ENCODE results near the gene BCR. TPM values are rescaled to one million over a fixed set of nuclear protein-coding genes. Genes with fewer than 3 reads are reported as not detected.

BCR gene
- total RNA-seq, 4 donors from 2014 or later, result 38.7 to 50.0 (median 47.5) TPM

GRCh38 chr22:23146478-23147205 is 33.7 kb upstream of the BCR start:
- no peaks in the 10 kb centered on the region for H3K27me3 ChIP-seq
- TF ChIP-seq POLR2A (IDR thresholded peaks at IDR 0.05) (no peak), CTCF (IDR thresholded peaks at IDR 0.05) (no peak)
- WGBS, 2 donors, result 74 to 86% methylated on average over 2 to 5 of the region's 8 CpGs
- intact Hi-C loops (cut with DNase I), result no loop called here
- peaks cover 0 to 16% (median 0%) of the 10 kb centered on the region in 3 donors for H3K36me3 ChIP-seq
- peak overlapping the region in 3 of 4 donors; percentile 62 to 85 (median 78) for H3K27ac ChIP-seq
- H3K4me1 ChIP-seq, result peaks cover 15 to 71% (median 44%) of the 10 kb centered on the region in 3 donors
- no peaks in the 10 kb centered on the region for H3K9me3 ChIP-seq
- no peak for DNase-seq
- H3K4me3 ChIP-seq, result no peak overlapping the region

GRCh38 chr22:23147617-23148387 is 32.5 kb upstream of the BCR start:
- H3K27ac ChIP-seq, result peak overlapping the region in 2 of 4 donors; percentile 61 to 62
- H3K4me1 ChIP-seq, result peaks cover 9 to 63% (median 36%) of the 10 kb centered on the region in 3 donors
- TF ChIP-seq CTCF (IDR thresholded peaks at IDR 0.05) (no peak), POLR2A (IDR thresholded peaks at IDR 0.05) (no peak)
- H3K9me3 ChIP-seq, result no peaks in the 10 kb centered on the region
- no peak overlapping the region for H3K4me3 ChIP-seq
- no peaks in the 10 kb centered on the region for H3K27me3 ChIP-seq
- intact Hi-C loops (cut with DNase I), result no loop called here
- WGBS, 2 donors, result 26 to 32% methylated on average over 6 of the region's 6 CpGs
- H3K36me3 ChIP-seq, result peaks cover 0 to 23% (median 0%) of the 10 kb centered on the region in 3 donors
- DNase-seq, result no peak

- no peak overlapping the region for H3K4me3 ChIP-seq
- H3K9me3 ChIP-seq, result no peaks in the 10 kb centered on the region
- TF ChIP-seq CTCF (IDR thresholded peaks at IDR 0.05) (no peak), POLR2A (IDR thresholded peaks at IDR 0.05) (no peak)
- H3K27me3 ChIP-seq, result no peaks in the 10 kb centered on the region
- H3K36me3 ChIP-seq, result peaks cover 0 to 30% (median 0%) of the 10 kb centered on the region in 3 donors
- 60 to 77% methylated on average over 12 to 13 of the region's 15 CpGs for WGBS, 2 donors
- intact Hi-C loops (cut with DNase I), result no loop called here
- no peak overlapping the region for H3K27ac ChIP-seq
- peaks cover 9 to 62% (median 30%) of the 10 kb centered on the region in 3 donors for H3K4me1 ChIP-seq
- no peak for DNase-seq
Measured at GRCh38 chr22:23149743-23150238, 30.5 kb upstream of the BCR start.

- peaks cover 0 to 30% (median 0%) of the 10 kb centered on the region in 3 donors for H3K36me3 ChIP-seq
- H3K9me3 ChIP-seq, result no peaks in the 10 kb centered on the region
- H3K27ac ChIP-seq, result no peak overlapping the region
- TF ChIP-seq POLR2A (IDR thresholded peaks at IDR 0.05) (no peak), CTCF (IDR thresholded peaks at IDR 0.05) (no peak)
- WGBS, 2 donors, result 80 to 85% methylated on average over 2 of the region's 6 CpGs
- intact Hi-C loops (cut with DNase I), result no loop called here
- no peak for DNase-seq
- no peaks in the 10 kb centered on the region for H3K27me3 ChIP-seq
- no peak overlapping the region for H3K4me3 ChIP-seq
- peaks cover 4 to 52% (median 24%) of the 10 kb centered on the region in 3 donors for H3K4me1 ChIP-seq
Measured at GRCh38 chr22:23150762-23151161, 29.5 kb upstream of the BCR start.

GRCh38 chr22:23151827-23152226 is 28.5 kb upstream of the BCR start:
- Histone ChIP-seq H3K4me1 (peaks cover 0 to 44% (median 16%) of the 10 kb centered on the region in 3 donors), H3K9me3 (no peaks in the 10 kb centered on the region), H3K27me3 (no peaks in the 10 kb centered on the region), H3K4me3 (no peak overlapping the region), H3K36me3 (peaks cover 0 to 30% (median 0%) of the 10 kb centered on the region in 3 donors), H3K27ac (no peak overlapping the region)
- no peak for DNase-seq
- 91% methylated on average over 4 of the region's 16 CpGs; no CpG with 5 or more reads in 1 of the 2 donors for WGBS, 2 donors
- intact Hi-C loops (cut with DNase I), result no loop called here
- TF ChIP-seq POLR2A (IDR thresholded peaks at IDR 0.05), result no peak
- TF ChIP-seq CTCF (IDR thresholded peaks at IDR 0.05), result no peak
